Liver (tissue), 9 donors: Measurements from ENCODE around the gene ABCB4. TPM values are rescaled to one million over a fixed set of nuclear protein-coding genes. Genes with fewer than 3 reads are reported as not detected.

Experiments
- DNase-seq: peaks from one replicate; pipeline ENCODE4 v3.0.0-alpha.2; 2017; ENCODE audit warnings: low spot score
- H3K27ac ChIP-seq, 2 donors: one replicate each; pipeline ENCODE4 v1.7.0; 2013; ENCODE audit warnings: inconsistent platforms in 2 of 2, low read length in 2 of 2, control low read depth in 1 of 2, low read depth in 1 of 2, mild to moderate bottlenecking in 1 of 2
- H3K27me3 ChIP-seq, 4 donors: one replicate each; pipeline versions ENCODE4 v1.6.1 to v1.7.0; 2013; ENCODE audit warnings: low read length in 3 of 4, inconsistent platforms in 1 of 4, mild to moderate bottlenecking in 1 of 4, moderate library complexity in 1 of 4; ENCODE audit not compliant: control insufficient read depth in 4 of 4, insufficient read depth in 4 of 4
- H3K36me3 ChIP-seq, 4 donors: one replicate each; pipeline versions ENCODE4 v1.6.1 to v1.7.0; 2013; ENCODE audit warnings: low read length in 3 of 4, mild to moderate bottlenecking in 3 of 4, low read depth in 1 of 4, moderate library complexity in 1 of 4; ENCODE audit not compliant: control insufficient read depth in 4 of 4, insufficient read depth in 3 of 4
- H3K4me1 ChIP-seq, 4 donors: one replicate each; pipeline versions ENCODE4 v1.6.1 to v1.7.0; 2013; ENCODE audit warnings: low read length in 3 of 4, mild to moderate bottlenecking in 3 of 4, moderate library complexity in 1 of 4; ENCODE audit not compliant: control insufficient read depth in 4 of 4, insufficient read depth in 4 of 4
- H3K4me3 ChIP-seq, 3 donors: one replicate each; pipeline versions ENCODE4 v1.6.1 to v1.7.0; 2013; ENCODE audit warnings: low read length in 3 of 3, control low read depth in 1 of 3, low read depth in 1 of 3, mild to moderate bottlenecking in 1 of 3
- H3K9ac ChIP-seq, 2 donors: one replicate each; pipeline ENCODE4 v1.7.0; 2013; ENCODE audit warnings: low read length in 2 of 2, mild to moderate bottlenecking in 2 of 2, moderate library complexity in 2 of 2, control low read depth in 1 of 2, low read depth in 1 of 2
- H3K9me3 ChIP-seq, 4 donors: one replicate each; pipeline versions ENCODE4 v1.6.1 to v1.7.0; 2013; ENCODE audit warnings: low read length in 3 of 4; ENCODE audit not compliant: control insufficient read depth in 4 of 4
- CTCF ChIP-seq: fragments of 150-350 bp; IDR thresholded peaks from 2 replicates; pipeline ENCODE4 v1.5.1; 2017; ENCODE audit warnings: improper control_type of control experiment, low read depth, low read length; ENCODE audit not compliant: missing input control
- EGR1 ChIP-seq, 2 donors: IDR thresholded peaks; 2 replicates each; pipeline ENCODE4 v1.6.1; 2016 to 2018; ENCODE audit warnings: antibody characterized with exemption in 2 of 2, low read depth in 2 of 2
- FOXA1 ChIP-seq: IDR thresholded peaks from 2 replicates; pipeline ENCODE4 v1.6.1; 2016; ENCODE audit warnings: antibody characterized with exemption
- FOXA2 ChIP-seq: IDR thresholded peaks from 2 replicates; pipeline ENCODE4 v1.6.1; 2016; ENCODE audit warnings: antibody characterized with exemption
- GABPA ChIP-seq, 2 donors: IDR thresholded peaks in 1 of 2; conservative IDR thresholded peaks in 1 of 2; 2 replicates each; pipeline ENCODE4 v1.6.1; 2016; ENCODE audit warnings: antibody characterized with exemption in 2 of 2, mild to moderate bottlenecking in 1 of 2, moderate library complexity in 1 of 2
- HNF4A ChIP-seq, 2 donors: conservative IDR thresholded peaks; 2 replicates each; pipeline ENCODE4 v1.6.1; 2016; ENCODE audit warnings: antibody characterized with exemption in 2 of 2, mild to moderate bottlenecking in 2 of 2
- HNF4G ChIP-seq: IDR thresholded peaks from 2 replicates; pipeline ENCODE4 v1.6.1; 2016; ENCODE audit warnings: antibody characterized with exemption
- JUND ChIP-seq, 2 donors: IDR thresholded peaks; 2 replicates each; pipeline ENCODE4 v1.6.1; 2016; ENCODE audit warnings: antibody characterized with exemption in 2 of 2
- MAX ChIP-seq: IDR thresholded peaks from 2 replicates; pipeline ENCODE4 v1.6.1; 2016; ENCODE audit warnings: antibody characterized with exemption
- NR2F2 ChIP-seq: IDR thresholded peaks from 2 replicates; pipeline ENCODE4 v1.6.1; 2016; ENCODE audit warnings: antibody characterized with exemption
- RAD21 ChIP-seq, 2 donors: IDR thresholded peaks; 2 replicates each; pipeline ENCODE4 v1.6.1; 2016; ENCODE audit warnings: antibody characterized with exemption in 2 of 2, mild to moderate bottlenecking in 2 of 2
- SP1 ChIP-seq: IDR thresholded peaks from 2 replicates; pipeline ENCODE4 v1.6.1; 2018; ENCODE audit warnings: antibody characterized with exemption, mild to moderate bottlenecking
- TAF1 ChIP-seq: conservative IDR thresholded peaks from 2 replicates; pipeline ENCODE4 v1.6.1; 2016; ENCODE audit warnings: antibody characterized with exemption, mild to moderate bottlenecking
- WGBS: extraction: QIAGEN DNeasy Blood & Tissue Kit; methylation state at CpG from one replicate; pipeline ENCODE4 v1.1.7; 2013; 5-methylcytosine and 5-hydroxymethylcytosine counted together
- polyA plus RNA-seq, 2 donors: library from polyadenylated mRNA; stranded (reverse) in 1 of 2; unstranded in 1 of 2; fragments of 200-250 nt in 1 of 2; fragments of >200 nt in 1 of 2; fragmentation: Nextera tagmentation in 1 of 2; extraction: Ambion mirVana in 1 of 2; gene quantifications; one replicate each; pipeline versions ENCODE4 v1.2.1 to v1.2.3, GENCODE V29; 2013 to 2015
- total RNA-seq, 2 donors: library from RNA; depleted of rRNA; stranded (reverse); fragments of >200 nt; gene quantifications; one replicate each; pipeline ENCODE4 v1.2.3, GENCODE V29; 2014
- TF ChIP-seq, protein P1 (sequence below): IDR thresholded peaks from 2 replicates; pipeline ENCODE4 v1.6.1; 2016; ENCODE audit warnings: antibody characterized with exemption, mild to moderate bottlenecking
- TF ChIP-seq, protein P2 (sequence below): IDR thresholded peaks from 2 replicates; pipeline ENCODE4 v1.6.1; 2016; ENCODE audit warnings: antibody characterized with exemption
- donor health status: healthy.
- donor health status: healthy.
- donor health status: healthy.
- donor health status: healthy.
- donor health status: healthy.

The ABCB4 gene
- total and polyA plus RNA-seq, 4 donors: 6.7 to 409 (median 77.6) TPM

DNA sequence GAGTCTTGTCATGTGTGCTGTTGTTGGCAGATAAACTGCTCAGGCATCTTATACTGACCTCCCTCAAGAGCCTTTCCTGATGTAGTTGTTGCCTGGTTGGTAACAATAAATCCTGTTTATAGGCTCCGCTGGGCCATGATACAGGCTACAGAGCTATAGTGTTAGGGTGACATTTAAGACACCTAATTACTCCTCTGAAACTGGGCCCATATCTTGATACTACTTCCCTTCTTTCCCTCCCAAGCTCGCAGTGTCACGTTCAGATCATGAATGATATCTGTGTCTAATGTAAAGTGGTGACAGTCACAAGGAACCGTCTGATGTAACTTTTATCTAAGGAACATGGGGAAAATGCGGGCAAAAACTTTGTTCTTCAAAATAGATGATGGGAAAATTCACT, 94.6 kb downstream of the ABCB4 start:
- TF ChIP-seq FOXA2 (no peak), CTCF (no peak), FOXA1 (no peak), RAD21 (IDR thresholded peaks at IDR 0.05) (no peak), HNF4G (no peak), HNF4A (conservative IDR thresholded peaks at IDR 0.05) (no peak), SP1 (no peak), GABPA (IDR thresholded peaks at IDR 0.05 in 1 of 2, conservative IDR thresholded peaks at IDR 0.05 in 1 of 2) (no peak), MAX (no peak), NR2F2 (no peak), JUND (IDR thresholded peaks at IDR 0.05) (no peak), TAF1 (no peak)
- TF ChIP-seq, protein P1, sequence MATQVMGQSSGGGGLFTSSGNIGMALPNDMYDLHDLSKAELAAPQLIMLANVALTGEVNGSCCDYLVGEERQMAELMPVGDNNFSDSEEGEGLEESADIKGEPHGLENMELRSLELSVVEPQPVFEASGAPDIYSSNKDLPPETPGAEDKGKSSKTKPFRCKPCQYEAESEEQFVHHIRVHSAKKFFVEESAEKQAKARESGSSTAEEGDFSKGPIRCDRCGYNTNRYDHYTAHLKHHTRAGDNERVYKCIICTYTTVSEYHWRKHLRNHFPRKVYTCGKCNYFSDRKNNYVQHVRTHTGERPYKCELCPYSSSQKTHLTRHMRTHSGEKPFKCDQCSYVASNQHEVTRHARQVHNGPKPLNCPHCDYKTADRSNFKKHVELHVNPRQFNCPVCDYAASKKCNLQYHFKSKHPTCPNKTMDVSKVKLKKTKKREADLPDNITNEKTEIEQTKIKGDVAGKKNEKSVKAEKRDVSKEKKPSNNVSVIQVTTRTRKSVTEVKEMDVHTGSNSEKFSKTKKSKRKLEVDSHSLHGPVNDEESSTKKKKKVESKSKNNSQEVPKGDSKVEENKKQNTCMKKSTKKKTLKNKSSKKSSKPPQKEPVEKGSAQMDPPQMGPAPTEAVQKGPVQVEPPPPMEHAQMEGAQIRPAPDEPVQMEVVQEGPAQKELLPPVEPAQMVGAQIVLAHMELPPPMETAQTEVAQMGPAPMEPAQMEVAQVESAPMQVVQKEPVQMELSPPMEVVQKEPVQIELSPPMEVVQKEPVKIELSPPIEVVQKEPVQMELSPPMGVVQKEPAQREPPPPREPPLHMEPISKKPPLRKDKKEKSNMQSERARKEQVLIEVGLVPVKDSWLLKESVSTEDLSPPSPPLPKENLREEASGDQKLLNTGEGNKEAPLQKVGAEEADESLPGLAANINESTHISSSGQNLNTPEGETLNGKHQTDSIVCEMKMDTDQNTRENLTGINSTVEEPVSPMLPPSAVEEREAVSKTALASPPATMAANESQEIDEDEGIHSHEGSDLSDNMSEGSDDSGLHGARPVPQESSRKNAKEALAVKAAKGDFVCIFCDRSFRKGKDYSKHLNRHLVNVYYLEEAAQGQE: no peak
- TF ChIP-seq, protein P2, sequence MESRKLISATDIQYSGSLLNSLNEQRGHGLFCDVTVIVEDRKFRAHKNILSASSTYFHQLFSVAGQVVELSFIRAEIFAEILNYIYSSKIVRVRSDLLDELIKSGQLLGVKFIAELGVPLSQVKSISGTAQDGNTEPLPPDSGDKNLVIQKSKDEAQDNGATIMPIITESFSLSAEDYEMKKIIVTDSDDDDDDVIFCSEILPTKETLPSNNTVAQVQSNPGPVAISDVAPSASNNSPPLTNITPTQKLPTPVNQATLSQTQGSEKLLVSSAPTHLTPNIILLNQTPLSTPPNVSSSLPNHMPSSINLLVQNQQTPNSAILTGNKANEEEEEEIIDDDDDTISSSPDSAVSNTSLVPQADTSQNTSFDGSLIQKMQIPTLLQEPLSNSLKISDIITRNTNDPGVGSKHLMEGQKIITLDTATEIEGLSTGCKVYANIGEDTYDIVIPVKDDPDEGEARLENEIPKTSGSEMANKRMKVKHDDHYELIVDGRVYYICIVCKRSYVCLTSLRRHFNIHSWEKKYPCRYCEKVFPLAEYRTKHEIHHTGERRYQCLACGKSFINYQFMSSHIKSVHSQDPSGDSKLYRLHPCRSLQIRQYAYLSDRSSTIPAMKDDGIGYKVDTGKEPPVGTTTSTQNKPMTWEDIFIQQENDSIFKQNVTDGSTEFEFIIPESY: no peak
- no peak for DNase-seq
- 96% methylated on average over 5 of the region's 5 CpGs for WGBS
- H3K27me3 ChIP-seq: no peaks in the 10 kb centered on the region
- no peaks in the 10 kb centered on the region for H3K4me1 ChIP-seq
- H3K4me3 ChIP-seq: no peak overlapping the region
- H3K36me3 ChIP-seq: peaks cover 1 to 29% (median 21%) of the 10 kb centered on the region in 4 donors
- H3K27ac ChIP-seq: no peak overlapping the region
- H3K9ac ChIP-seq: no peak overlapping the region
- peaks cover 0 to 3% (median under 1%) of the 10 kb centered on the region in 4 donors for H3K9me3 ChIP-seq

DNA sequence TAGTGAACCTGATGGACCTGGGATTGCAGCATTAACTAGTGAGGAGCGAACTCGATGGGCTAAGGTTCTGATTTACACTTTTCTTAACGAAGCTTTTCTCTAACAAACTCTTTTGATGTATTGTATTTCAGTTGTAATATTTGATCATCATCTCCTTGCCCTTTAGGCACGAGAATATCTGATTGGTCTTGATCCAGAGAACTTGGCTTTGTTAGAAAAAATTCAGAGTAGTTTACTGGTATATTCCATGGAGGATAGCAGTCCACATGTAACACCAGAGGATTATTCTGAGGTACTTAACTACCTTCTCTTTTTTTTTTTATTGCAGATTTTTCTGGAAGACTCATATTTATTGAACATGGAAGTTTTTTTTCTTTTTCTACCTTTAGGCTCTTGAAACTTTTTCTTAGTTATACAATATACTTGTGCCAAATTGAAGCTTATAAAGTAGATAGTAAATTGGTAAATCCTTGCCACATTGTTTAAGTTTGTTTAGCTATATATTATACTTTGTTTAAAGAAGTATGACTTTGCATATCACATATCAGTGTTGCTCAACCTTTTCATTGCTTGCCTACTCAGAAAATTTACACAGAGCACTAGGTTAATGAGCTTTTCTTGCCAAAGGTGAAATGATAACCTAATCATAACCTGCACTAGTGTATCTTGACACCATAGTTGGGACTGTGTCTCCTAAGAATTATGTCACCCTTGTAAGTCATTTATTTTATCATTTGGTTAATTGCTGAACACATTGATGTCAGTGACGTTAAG, 99.6 kb downstream of the ABCB4 start:
- H3K4me1 ChIP-seq: peaks cover 0 to 5% (median 0%) of the 10 kb centered on the region in 4 donors
- whole genome bisulfite sequencing: 72% methylated on average over 5 of the region's 5 CpGs
- H3K4me3 ChIP-seq: no peak overlapping the region
- no peaks in the 10 kb centered on the region for H3K27me3 ChIP-seq
- no peak for DNase-seq
- no peaks in the 10 kb centered on the region for H3K9me3 ChIP-seq
- no peak overlapping the region for H3K9ac ChIP-seq
- H3K36me3 ChIP-seq: peaks cover 0 to 8% (median 3%) of the 10 kb centered on the region in 4 donors
- TF ChIP-seq JUND (IDR thresholded peaks at IDR 0.05) (no peak), EGR1 (IDR thresholded peaks at IDR 0.05; ENCODE audit: low read depth in 2 of 2) (no peak)
- H3K27ac ChIP-seq: no peak overlapping the region
